ENCODE measurements around the gene PCDHA6. TPM values are rescaled to one million over a fixed set of nuclear protein-coding genes. Genes with fewer than 3 reads are reported as not detected.
"Not testable (repeated sequence)": the region's sequence is repeated elsewhere in the genome, so short reads cannot be mapped to it uniquely, and the experiment has no call there.

PCDHA6 gene
- polyA plus RNA-seq, 12 donors, result 0.07 to 0.50 (median 0.17) TPM; not detected in 3

GRCh38 chr5:140808889-140809291 lies 18.9 kb upstream of the PCDHA6 start:
- DNase-seq, result no peak

- DNase-seq, result no peak
Observed at GRCh38 chr5:140821375-140822280, 6.1 kb upstream of the PCDHA6 start, which contains the start of gene PCDHA5. Gene PCDHA5 (plus strand): TSS chr5:140821613.

- DNase-seq, result no peak
Observed at GRCh38 chr5:140822281-140822629, 5.5 kb upstream of the PCDHA6 start.

- not testable (repeated sequence) for DNase-seq
Observed at GRCh38 chr5:140822969-140823368, 4.8 kb upstream of the PCDHA6 start.

GRCh38 chr5:140823475-140823874 lies 4.3 kb upstream of the PCDHA6 start:
- DNase-seq, result no peak

GRCh38 chr5:140828362-140828737 lies 590 bp downstream of the PCDHA6 start:
- DNase-seq, result no peak

- DNase-seq, result not testable (repeated sequence)
Observed at GRCh38 chr5:140829511-140830501, 2.0 kb downstream of the PCDHA6 start.

GRCh38 chr5:140833993-140834392 lies 6.2 kb downstream of the PCDHA6 start, which contains the start of gene PCDHA7:
Gene PCDHA7 (plus strand): TSS chr5:140834269. CDS start chr5:140834384, 115 bp downstream.
- DNase-seq, result no peak

GRCh38 chr5:140834439-140835008 lies 6.8 kb downstream of the PCDHA6 start:
- DNase-seq, result not testable (repeated sequence)

- no peak for DNase-seq
Observed at GRCh38 chr5:140835622-140836510, 8.1 kb downstream of the PCDHA6 start.

- no peak for DNase-seq
Observed at GRCh38 chr5:140840978-140841962, 13.5 kb downstream of the PCDHA6 start, which contains the start of gene PCDHA8. Gene PCDHA8 (plus strand): TSS chr5:140841187. CDS start chr5:140841322, 135 bp downstream.

GRCh38 chr5:140842798-140843733 lies 15.3 kb downstream of the PCDHA6 start:
- no peak for DNase-seq

- not testable (repeated sequence) for DNase-seq
Observed at GRCh38 chr5:140848139-140849102, 20.7 kb downstream of the PCDHA6 start, which contains the start of gene PCDHA9. Gene PCDHA9 (plus strand): TSS chr5:140848382. CDS start chr5:140848496, 114 bp downstream.

GRCh38 chr5:140849831-140850634 lies 22.3 kb downstream of the PCDHA6 start:
- not testable (repeated sequence) for DNase-seq

GRCh38 chr5:140855772-140856674 lies 28.3 kb downstream of the PCDHA6 start, which contains the start of gene PCDHA10:
Gene PCDHA10 (plus strand): TSS chr5:140855897. CDS start chr5:140856049, 152 bp downstream.
- no peak for DNase-seq
